SK-N-SH (cell line): ENCODE results near the gene TGOLN2.

Experiments used
- CHD2 ChIP-seq: fragments of 150-350 bp; IDR thresholded peaks from 2 replicates; pipeline ENCODE4 v1.6.1; 2018; ENCODE audit warnings: low read length; ENCODE audit not compliant: partially characterized antibody
- CTCF ChIP-seq: fragments of 200-600 bp; sonication (generic); IDR thresholded peaks from 2 replicates; pipeline ENCODE4 v1.6.1; 2017; ENCODE audit warnings: antibody characterized with exemption, mild to moderate bottlenecking, moderate library complexity
- EP300 ChIP-seq, 2 experiments: IDR thresholded peaks; 2 replicates each; pipeline versions ENCODE4 v1.4.0 to v1.6.1; 2012; ENCODE audit warnings: borderline replicate concordance in 1 of 2, low read depth in 1 of 2, low read length in 1 of 2
- EZH2phosphoT487 ChIP-seq: fragments of 200-600 bp; sonication (generic); IDR thresholded peaks from 2 replicates; pipeline ENCODE4 v1.6.1; 2017; ENCODE audit warnings: low read depth, mixed run types, mild to moderate bottlenecking, antibody characterized with exemption, moderate library complexity, borderline replicate concordance
- IRF3 ChIP-seq: fragments of 150-350 bp; IDR thresholded peaks from 2 replicates; pipeline ENCODE4 v1.6.1; 2016; ENCODE audit warnings: mild to moderate bottlenecking, low read depth, low read length
- NRF1 ChIP-seq: IDR thresholded peaks from 2 replicates; pipeline ENCODE4 v1.6.1; 2012; ENCODE audit warnings: low read depth, mild to moderate bottlenecking, low read length
- POLR2AphosphoS5 ChIP-seq: IDR thresholded peaks from 2 replicates; pipeline ENCODE4 v1.6.1; 2012; ENCODE audit warnings: low read depth, low read length
- RAD21 ChIP-seq: IDR thresholded peaks from 2 replicates; pipeline ENCODE4 v1.6.1; 2012; ENCODE audit warnings: mild to moderate bottlenecking, low read length
- RCOR1 ChIP-seq: fragments of 150-350 bp; IDR thresholded peaks from 2 replicates; pipeline ENCODE4 v1.6.1; 2017; ENCODE audit warnings: antibody characterized with exemption, low read length
- REST ChIP-seq: IDR thresholded peaks from 2 replicates; pipeline ENCODE4 v1.6.1; 2012; ENCODE audit warnings: mild to moderate bottlenecking, low read depth, low read length, moderate library complexity
- RFX5 ChIP-seq: IDR thresholded peaks from 2 replicates; pipeline ENCODE4 v1.6.1; 2012; ENCODE audit warnings: mild to moderate bottlenecking, improper control_type of control experiment, low read length
- USF2 ChIP-seq: fragments of 150-350 bp; IDR thresholded peaks from 2 replicates; pipeline ENCODE4 v1.6.1; 2017; ENCODE audit warnings: antibody characterized with exemption, low read length, low read depth, borderline replicate concordance

GRCh38 chr2:85323351-85323987, 4.3 kb downstream of the TGOLN2 start:
- TF ChIP-seq CTCF (no peak), EP300 (IDR thresholded peaks at IDR 0.05; ENCODE audit: borderline replicate concordance in 1 of 2, low read depth in 1 of 2, low read length in 1 of 2) (no peak), RAD21 (no peak), NRF1 (no peak), CHD2 (no peak), POLR2AphosphoS5 (no peak), REST (no peak), RFX5 (no peak), IRF3 (no peak), RCOR1 (no peak), USF2 (no peak), EZH2phosphoT487 (no peak)
